K562 (cell line): ENCODE measurements around the gene USP35. TPM values are rescaled to one million over a fixed set of nuclear protein-coding genes. Genes with fewer than 3 reads are reported as not detected.
A peak's percentile ranks its signal among the peaks of the same experiment; 100 is the strongest.

ENCODE experiments used
- ATAC-seq: fragments of 200-7000 bp; cut with Tn5 transposase; 3 replicates; pipeline ENCODE4 v1.9.1; 2020; ENCODE audit warnings: moderate library complexity
- BruUV-seq: library from RNA; stranded (reverse); fragments of 400-500 nt; replicated peaks from 2 replicates; lab custom pipeline; 2021; lab: Mats Ljungman, UMichigan
- CTCF ChIA-PET: fragments of 300-600 bp; formaldehyde crosslinking; extraction: SDS; loops from one replicate; lab custom pipeline; 2021; ENCODE audit warnings: low intra/inter-chr PET ratio; lab: Yijun Ruan, JAX
- POLR2A ChIA-PET: fragments of 300-600, 350-650 bp; sonication (Branson Sonifier 250); formaldehyde crosslinking; extraction: SDS; loops from one replicate; lab custom pipeline; 2021; ENCODE audit warnings: antibody characterized with exemption, inconsistent platforms; lab: Yijun Ruan, JAX
- DNase-seq, 4 experiments: peaks; one replicate each; pipeline versions ENCODE4 v3.0.0 to v3.0.0-alpha.2; 2011 to 2018; ENCODE audit warnings: low spot score in 3 of 4, mixed read lengths in 3 of 4; ENCODE audit errors: extremely low read depth in 1 of 4
- FAIRE-seq: peaks from 2 replicates; lab custom pipeline; 2011; peaks lifted over from hg19 to GRCh38; lab: Jason Lieb, UNC
- H2AFZ ChIP-seq: 2 replicates; pipeline ENCODE4 v1.6.0; 2011; ENCODE audit warnings: low read depth, low read length, control low read depth, inconsistent platforms
- H3K27ac ChIP-seq: fragments of 200-600 bp; 3 replicates; pipeline ENCODE4 v1.8.0; 2011; ENCODE audit warnings: low read depth, mild to moderate bottlenecking, control low read depth, inconsistent platforms, low read length, moderate library complexity, mixed read lengths; ENCODE audit errors: extremely low read depth
- H3K27me3 ChIP-seq, 2 experiments: fragments of 300-600 bp in 1 of 2; 2 replicates in 1 of 2; 3 replicates in 1 of 2; pipeline versions ENCODE4 v1.6.0 to v1.8.0; 2011; ENCODE audit warnings: inconsistent platforms in 2 of 2, low read length in 2 of 2, mild to moderate bottlenecking in 1 of 2, mixed read lengths in 1 of 2, moderate library complexity in 1 of 2; ENCODE audit not compliant: control insufficient read depth in 2 of 2, insufficient read depth in 2 of 2
- H3K36me3 ChIP-seq: fragments of 300-600 bp; 3 replicates; pipeline ENCODE4 v1.8.0; 2011; ENCODE audit warnings: mild to moderate bottlenecking, low read length, inconsistent platforms; ENCODE audit not compliant: control insufficient read depth, insufficient read depth
- H3K4me1 ChIP-seq, 2 experiments: fragments of 200-600 bp in 1 of 2; replicated peaks in 1 of 2; 2 replicates in 1 of 2; 3 replicates in 1 of 2; pipeline versions ENCODE4 v1.5.1 to v1.8.0; 2011; ENCODE audit warnings: inconsistent platforms in 2 of 2, low read length in 2 of 2, mild to moderate bottlenecking in 1 of 2, mixed read lengths in 1 of 2, moderate library complexity in 1 of 2; ENCODE audit not compliant: control insufficient read depth in 2 of 2, insufficient read depth in 2 of 2
- H3K4me2 ChIP-seq: 2 replicates; pipeline ENCODE4 v1.6.1; 2011; ENCODE audit warnings: low read length, control low read depth, inconsistent platforms, mixed read lengths; ENCODE audit not compliant: insufficient read depth
- H3K4me3 ChIP-seq: fragments of 200-600 bp; sonication (generic), shearing (Covaris generic); 2 replicates; pipeline ENCODE4 v1.5.1; 2016; ENCODE audit warnings: control low read depth, inconsistent platforms
- H3K79me2 ChIP-seq: fragments of 200-600 bp; 3 replicates; pipeline ENCODE4 v1.8.0; 2011; ENCODE audit warnings: low read length, inconsistent platforms; ENCODE audit not compliant: control insufficient read depth, insufficient read depth
- H3K9ac ChIP-seq, 2 experiments: 2 replicates each; pipeline versions ENCODE4 v1.6.0 to v1.6.1; 2011; ENCODE audit warnings: low read depth in 2 of 2, low read length in 2 of 2, control low read depth in 1 of 2, inconsistent platforms in 1 of 2, mild to moderate bottlenecking in 1 of 2, mixed read lengths in 1 of 2; ENCODE audit not compliant: insufficient read depth in 1 of 2
- H3K9me1 ChIP-seq: one replicate; pipeline ENCODE4 v1.6.0; 2011; ENCODE audit warnings: inconsistent platforms, mild to moderate bottlenecking, low read length, moderate library complexity; ENCODE audit not compliant: control insufficient read depth, insufficient read depth
- H3K9me3 ChIP-seq: replicated peaks from 2 replicates; pipeline ENCODE4 v1.5.1; 2011; ENCODE audit warnings: low read depth, low read length, inconsistent platforms; ENCODE audit not compliant: control insufficient read depth, insufficient read depth
- H4K20me1 ChIP-seq: replicated peaks from 2 replicates; pipeline ENCODE4 v1.6.1; 2011; ENCODE audit warnings: low read length, inconsistent platforms, mixed read lengths; ENCODE audit not compliant: control insufficient read depth, insufficient read depth
- CEBPB ChIP-seq: fragments of 450-650 bp; IDR thresholded peaks from 2 replicates; pipeline ENCODE4 v1.6.1; 2016; ENCODE audit warnings: missing genetic modification characterization, missing compliant biosample characterization
- L3MBTL2 ChIP-seq: fragments of 450-650 bp; IDR thresholded peaks from 2 replicates; pipeline ENCODE4 v1.6.1; 2016; ENCODE audit warnings: mild to moderate bottlenecking, moderate library complexity
- SIN3A ChIP-seq, 2 experiments: fragments of 150-350 bp in 1 of 2; IDR thresholded peaks; 2 replicates each; pipeline ENCODE4 v1.6.1; 2011 to 2016; ENCODE audit warnings: borderline replicate concordance in 2 of 2, low read depth in 2 of 2, low read length in 2 of 2, mild to moderate bottlenecking in 2 of 2, moderate library complexity in 2 of 2; ENCODE audit not compliant: control insufficient read depth in 1 of 2
- WGBS: fragments of 100-300 bp; shearing (Covaris generic); methylation state at CpG from one replicate; pipeline ENCODE4 v1.1.6; 2016; ENCODE audit warnings: low coverage, mixed read lengths; ENCODE audit not compliant: insufficient coverage; ENCODE audit errors: missing lambda C conversion rate; 5-methylcytosine and 5-hydroxymethylcytosine counted together
- in situ Hi-C: fragments of 300-500 bp; cut with MboI; formaldehyde crosslinking; loops from 4 replicates; pipeline ENCODE4 v1.15.0; 2018; ENCODE audit warnings: inconsistent platforms, mixed read lengths
- intact Hi-C: fragments of 100-400 bp; cut with micrococcal nuclease; formaldehyde crosslinking; loops from 2 replicates; pipeline ENCODE4 v1.14.2; 2022
- polyA plus RNA-seq, 8 experiments: library from polyadenylated mRNA; depleted of rRNA in 4 of 8; stranded (reverse) in 5 of 8; unstranded in 3 of 8; fragments of >200 nt; fragmentation: Nextera tagmentation in 2 of 8; fragmentation: Illumina TruSeq in 1 of 8; extraction: Ambion mirVana in 2 of 8; extraction: Trizol in 1 of 8; gene quantifications; 2 replicates each; pipeline versions ENCODE4 v1.2.1 to v1.2.3, GENCODE V29; 2011 to 2014; ENCODE audit warnings: inconsistent platforms in 1 of 8, missing spikeins in 1 of 8
- total RNA-seq, 7 experiments: library from RNA; depleted of rRNA in 6 of 7; stranded (reverse); fragments of >200 nt in 6 of 7; fragmentation: Illumina TruSeq in 2 of 7; extraction: Trizol in 2 of 7; gene quantifications; 2 replicates each; pipeline versions ENCODE4 v1.2.1 to v1.2.3, GENCODE V29; 2011 to 2021; ENCODE audit warnings: low replicate concordance in 1 of 7
- TF ChIP-seq, protein P1 (sequence below): fragments of 450-650 bp; IDR thresholded peaks from 2 replicates; pipeline ENCODE4 v1.6.1; 2016; ENCODE audit warnings: mild to moderate bottlenecking, moderate library complexity
- TF ChIP-seq, protein P2 (sequence below): fragments of 450-650 bp; IDR thresholded peaks from 2 replicates; pipeline ENCODE4 v1.6.1; 2018; ENCODE audit warnings: mild to moderate bottlenecking, low read depth; ENCODE audit not compliant: partially characterized antibody

The USP35 gene
- total and polyA plus RNA-seq, 9 of the 15 experiments (the other 6 are each of a cell fraction or from before 2014, with no cell fraction given): 0.01 to 4.8 (median 3.6) TPM

DNA sequence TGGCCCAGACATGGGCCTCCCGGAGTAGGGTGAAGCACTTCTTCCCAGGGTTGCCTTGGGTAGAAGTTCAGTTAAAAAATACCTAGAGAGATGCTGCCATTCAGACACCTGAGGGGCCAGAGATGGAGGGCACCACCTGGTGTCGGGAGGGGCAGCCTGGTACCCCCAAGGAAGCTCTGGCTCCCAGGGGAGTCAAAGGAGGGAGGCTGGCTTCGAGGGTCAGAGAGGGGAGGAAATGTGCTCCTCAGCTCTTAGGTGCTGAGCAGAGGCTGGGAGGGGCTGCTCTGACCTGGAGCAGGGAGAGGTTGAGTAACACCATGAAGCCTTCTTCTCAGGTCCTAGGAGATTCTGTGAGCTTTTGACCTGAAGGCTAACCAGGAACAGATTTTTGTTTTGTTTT lies 1.1 kb downstream of the USP35 start:
- in situ Hi-C loops: no loop called here
- no peak overlapping the region for H3K4me3 ChIP-seq
- no peak overlapping the region for H3K27ac ChIP-seq
- ChIA-PET POLR2A (interaction anchor here (0.6 to 1.5 kb wide), 4 partner anchors 9 to 225 kb away, joined by 3 to 4 read pairs (median 3); no protein-coding TSS in a partner anchor), CTCF (no interaction called here)
- no peaks in the 10 kb centered on the region for H3K27me3 ChIP-seq
- ATAC-seq (no peak), DNase-seq (peak in 1 of 4 experiments; percentile 30), FAIRE-seq (no peak)
- peak overlapping the region in 1 of 2 experiments; percentile 90; a peak in 1 of 4 replicates for H3K9ac ChIP-seq
- intact Hi-C loops: loop anchor here (5.0 kb wide), 2 partner anchors 43 to 138 kb away; no protein-coding TSS in a partner anchor
- H3K4me2 ChIP-seq: no peak overlapping the region
- no TSS peak for BruUV-seq
- TF ChIP-seq, protein P1, sequence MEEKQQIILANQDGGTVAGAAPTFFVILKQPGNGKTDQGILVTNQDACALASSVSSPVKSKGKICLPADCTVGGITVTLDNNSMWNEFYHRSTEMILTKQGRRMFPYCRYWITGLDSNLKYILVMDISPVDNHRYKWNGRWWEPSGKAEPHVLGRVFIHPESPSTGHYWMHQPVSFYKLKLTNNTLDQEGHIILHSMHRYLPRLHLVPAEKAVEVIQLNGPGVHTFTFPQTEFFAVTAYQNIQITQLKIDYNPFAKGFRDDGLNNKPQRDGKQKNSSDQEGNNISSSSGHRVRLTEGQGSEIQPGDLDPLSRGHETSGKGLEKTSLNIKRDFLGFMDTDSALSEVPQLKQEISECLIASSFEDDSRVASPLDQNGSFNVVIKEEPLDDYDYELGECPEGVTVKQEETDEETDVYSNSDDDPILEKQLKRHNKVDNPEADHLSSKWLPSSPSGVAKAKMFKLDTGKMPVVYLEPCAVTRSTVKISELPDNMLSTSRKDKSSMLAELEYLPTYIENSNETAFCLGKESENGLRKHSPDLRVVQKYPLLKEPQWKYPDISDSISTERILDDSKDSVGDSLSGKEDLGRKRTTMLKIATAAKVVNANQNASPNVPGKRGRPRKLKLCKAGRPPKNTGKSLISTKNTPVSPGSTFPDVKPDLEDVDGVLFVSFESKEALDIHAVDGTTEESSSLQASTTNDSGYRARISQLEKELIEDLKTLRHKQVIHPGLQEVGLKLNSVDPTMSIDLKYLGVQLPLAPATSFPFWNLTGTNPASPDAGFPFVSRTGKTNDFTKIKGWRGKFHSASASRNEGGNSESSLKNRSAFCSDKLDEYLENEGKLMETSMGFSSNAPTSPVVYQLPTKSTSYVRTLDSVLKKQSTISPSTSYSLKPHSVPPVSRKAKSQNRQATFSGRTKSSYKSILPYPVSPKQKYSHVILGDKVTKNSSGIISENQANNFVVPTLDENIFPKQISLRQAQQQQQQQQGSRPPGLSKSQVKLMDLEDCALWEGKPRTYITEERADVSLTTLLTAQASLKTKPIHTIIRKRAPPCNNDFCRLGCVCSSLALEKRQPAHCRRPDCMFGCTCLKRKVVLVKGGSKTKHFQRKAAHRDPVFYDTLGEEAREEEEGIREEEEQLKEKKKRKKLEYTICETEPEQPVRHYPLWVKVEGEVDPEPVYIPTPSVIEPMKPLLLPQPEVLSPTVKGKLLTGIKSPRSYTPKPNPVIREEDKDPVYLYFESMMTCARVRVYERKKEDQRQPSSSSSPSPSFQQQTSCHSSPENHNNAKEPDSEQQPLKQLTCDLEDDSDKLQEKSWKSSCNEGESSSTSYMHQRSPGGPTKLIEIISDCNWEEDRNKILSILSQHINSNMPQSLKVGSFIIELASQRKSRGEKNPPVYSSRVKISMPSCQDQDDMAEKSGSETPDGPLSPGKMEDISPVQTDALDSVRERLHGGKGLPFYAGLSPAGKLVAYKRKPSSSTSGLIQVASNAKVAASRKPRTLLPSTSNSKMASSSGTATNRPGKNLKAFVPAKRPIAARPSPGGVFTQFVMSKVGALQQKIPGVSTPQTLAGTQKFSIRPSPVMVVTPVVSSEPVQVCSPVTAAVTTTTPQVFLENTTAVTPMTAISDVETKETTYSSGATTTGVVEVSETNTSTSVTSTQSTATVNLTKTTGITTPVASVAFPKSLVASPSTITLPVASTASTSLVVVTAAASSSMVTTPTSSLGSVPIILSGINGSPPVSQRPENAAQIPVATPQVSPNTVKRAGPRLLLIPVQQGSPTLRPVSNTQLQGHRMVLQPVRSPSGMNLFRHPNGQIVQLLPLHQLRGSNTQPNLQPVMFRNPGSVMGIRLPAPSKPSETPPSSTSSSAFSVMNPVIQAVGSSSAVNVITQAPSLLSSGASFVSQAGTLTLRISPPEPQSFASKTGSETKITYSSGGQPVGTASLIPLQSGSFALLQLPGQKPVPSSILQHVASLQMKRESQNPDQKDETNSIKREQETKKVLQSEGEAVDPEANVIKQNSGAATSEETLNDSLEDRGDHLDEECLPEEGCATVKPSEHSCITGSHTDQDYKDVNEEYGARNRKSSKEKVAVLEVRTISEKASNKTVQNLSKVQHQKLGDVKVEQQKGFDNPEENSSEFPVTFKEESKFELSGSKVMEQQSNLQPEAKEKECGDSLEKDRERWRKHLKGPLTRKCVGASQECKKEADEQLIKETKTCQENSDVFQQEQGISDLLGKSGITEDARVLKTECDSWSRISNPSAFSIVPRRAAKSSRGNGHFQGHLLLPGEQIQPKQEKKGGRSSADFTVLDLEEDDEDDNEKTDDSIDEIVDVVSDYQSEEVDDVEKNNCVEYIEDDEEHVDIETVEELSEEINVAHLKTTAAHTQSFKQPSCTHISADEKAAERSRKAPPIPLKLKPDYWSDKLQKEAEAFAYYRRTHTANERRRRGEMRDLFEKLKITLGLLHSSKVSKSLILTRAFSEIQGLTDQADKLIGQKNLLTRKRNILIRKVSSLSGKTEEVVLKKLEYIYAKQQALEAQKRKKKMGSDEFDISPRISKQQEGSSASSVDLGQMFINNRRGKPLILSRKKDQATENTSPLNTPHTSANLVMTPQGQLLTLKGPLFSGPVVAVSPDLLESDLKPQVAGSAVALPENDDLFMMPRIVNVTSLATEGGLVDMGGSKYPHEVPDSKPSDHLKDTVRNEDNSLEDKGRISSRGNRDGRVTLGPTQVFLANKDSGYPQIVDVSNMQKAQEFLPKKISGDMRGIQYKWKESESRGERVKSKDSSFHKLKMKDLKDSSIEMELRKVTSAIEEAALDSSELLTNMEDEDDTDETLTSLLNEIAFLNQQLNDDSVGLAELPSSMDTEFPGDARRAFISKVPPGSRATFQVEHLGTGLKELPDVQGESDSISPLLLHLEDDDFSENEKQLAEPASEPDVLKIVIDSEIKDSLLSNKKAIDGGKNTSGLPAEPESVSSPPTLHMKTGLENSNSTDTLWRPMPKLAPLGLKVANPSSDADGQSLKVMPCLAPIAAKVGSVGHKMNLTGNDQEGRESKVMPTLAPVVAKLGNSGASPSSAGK: 0 out of 2 replicates have a peak, but pooled peaks have one; percentile 20
- peak; percentile 49 for TF ChIP-seq L3MBTL2
- TF ChIP-seq SIN3A (IDR thresholded peaks at IDR 0.05; ENCODE audit: borderline replicate concordance in 2 of 2, control insufficient read depth in 1 of 2, low read depth in 2 of 2, low read length in 2 of 2): no peak
- TF ChIP-seq, protein P2, sequence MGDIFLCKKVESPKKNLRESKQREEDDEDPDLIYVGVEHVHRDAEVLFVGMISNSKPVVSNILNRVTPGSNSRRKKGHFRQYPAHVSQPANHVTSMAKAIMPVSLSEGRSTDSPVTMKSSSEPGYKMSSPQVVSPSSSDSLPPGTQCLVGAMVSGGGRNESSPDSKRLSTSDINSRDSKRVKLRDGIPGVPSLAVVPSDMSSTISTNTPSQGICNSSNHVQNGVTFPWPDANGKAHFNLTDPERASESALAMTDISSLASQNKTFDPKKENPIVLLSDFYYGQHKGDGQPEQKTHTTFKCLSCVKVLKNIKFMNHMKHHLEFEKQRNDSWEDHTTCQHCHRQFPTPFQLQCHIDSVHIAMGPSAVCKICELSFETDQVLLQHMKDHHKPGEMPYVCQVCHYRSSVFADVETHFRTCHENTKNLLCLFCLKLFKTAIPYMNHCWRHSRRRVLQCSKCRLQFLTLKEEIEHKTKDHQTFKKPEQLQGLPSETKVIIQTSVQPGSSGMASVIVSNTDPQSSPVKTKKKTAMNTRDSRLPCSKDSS: no peak
- TF ChIP-seq CEBPB (tag): peak; percentile 32; the same call in 1 of the 2 replicates
- H2AFZ ChIP-seq: no peak overlapping the region
- no peaks in the 10 kb centered on the region for H3K9me1 ChIP-seq
- no peaks in the 10 kb centered on the region; the same call in 1 of the 2 replicates for H4K20me1 ChIP-seq
- peaks cover 15% of the 10 kb centered on the region for H3K79me2 ChIP-seq
- no peaks in the 10 kb centered on the region for H3K9me3 ChIP-seq
- H3K4me1 ChIP-seq: peaks cover 41 to 46% of the 10 kb centered on the region in 2 experiments
- 41% methylated on average over 3 of the region's 3 CpGs for WGBS
- no peaks in the 10 kb centered on the region; the same call in 2 of the 3 replicates for H3K36me3 ChIP-seq
